UCSD-AML1 (cell line): ENCODE measurements around the gene NECAB2.

ENCODE experiments used
- DNase-seq: peaks from one replicate; lab custom pipeline; 2025; ENCODE audit not compliant: unreplicated experiment; lab: John Stamatoyannopoulos, UW

Gene NECAB2

DNA sequence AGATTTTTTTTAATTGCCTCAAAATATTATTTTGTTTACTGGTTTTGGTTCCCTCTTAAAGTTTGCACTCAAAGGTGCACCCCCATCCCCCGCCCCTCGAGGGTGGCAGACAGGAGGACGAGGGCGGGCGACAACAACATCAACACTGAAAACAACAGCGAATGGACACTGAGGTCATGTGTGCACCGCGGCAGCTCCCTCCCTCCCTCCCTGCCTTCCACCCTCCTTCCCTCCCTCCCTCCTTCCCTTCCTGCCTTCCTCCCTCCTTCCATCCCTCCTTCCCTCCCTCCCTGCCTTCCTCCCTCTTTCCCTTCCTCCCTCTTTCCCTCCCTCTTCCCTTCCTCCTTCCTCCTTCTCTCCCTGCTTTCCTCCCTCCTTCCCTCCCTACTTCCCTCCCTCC is 16.5 kb upstream of the NECAB2 start:
- no peak for DNase-seq

DNA sequence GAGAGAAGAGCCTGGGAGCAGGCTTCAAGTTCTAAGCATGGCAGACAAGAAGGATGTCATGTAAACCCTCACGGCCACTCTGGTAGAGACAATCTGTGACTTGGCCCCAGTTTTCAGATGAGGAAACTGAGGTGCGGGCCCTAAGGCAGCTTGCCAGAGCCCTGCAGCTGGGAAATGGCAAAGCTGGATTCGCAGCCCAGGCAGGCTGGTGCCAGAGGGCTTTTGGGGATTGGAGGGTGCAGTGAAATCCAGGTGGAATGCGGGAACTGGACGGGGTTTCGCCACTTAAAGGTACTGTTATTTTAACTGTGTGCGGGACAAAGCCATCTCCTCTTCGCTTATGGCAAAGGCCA is 15.5 kb upstream of the NECAB2 start:
- no peak for DNase-seq

DNA sequence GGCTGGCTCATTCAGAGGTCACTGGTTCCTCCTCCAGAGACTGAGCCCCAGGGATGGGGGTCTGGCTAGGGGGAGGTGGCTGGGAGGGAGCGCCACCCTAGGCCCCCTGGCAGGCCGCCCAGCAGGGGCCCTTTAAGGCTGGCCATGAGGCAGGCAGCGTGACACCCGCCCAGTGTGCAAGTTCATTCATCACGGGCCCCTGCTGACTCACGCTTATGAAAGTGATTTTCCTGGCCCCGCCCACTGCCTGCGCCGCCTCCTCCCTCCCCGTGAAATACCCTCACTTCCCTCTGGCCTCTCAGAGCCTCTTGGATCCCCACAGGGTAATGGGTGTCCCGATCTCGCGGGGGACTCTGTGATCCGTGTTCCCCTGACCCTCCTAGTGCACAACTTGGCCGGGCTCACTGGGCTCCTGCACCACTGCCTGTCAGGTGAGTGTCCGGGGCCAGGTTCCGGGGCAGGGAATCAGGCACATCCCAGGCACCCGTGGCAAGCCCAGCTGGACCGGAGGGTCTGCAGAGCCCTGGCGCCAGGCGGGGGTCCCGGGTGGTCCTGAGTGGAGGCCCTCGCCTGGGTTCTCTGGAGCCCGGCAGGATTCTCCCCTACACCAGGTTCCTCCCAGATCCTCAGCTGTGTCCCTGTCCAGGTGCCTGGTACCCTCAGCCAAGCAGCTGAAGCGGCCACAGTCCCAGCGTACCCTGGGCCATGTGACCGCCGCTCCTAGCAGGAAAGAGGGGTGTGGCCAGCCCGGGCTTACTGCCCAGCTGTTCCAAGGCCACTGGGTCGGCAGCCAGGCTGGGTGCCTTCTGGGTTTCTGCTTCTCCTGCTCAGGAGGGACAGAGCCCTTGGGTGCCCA is 14.9 kb upstream of the NECAB2 start, which contains the start of gene OSGIN1:
OSGIN1 (plus strand) TSS at position 301 of the 856 bp plus-strand sequence. CDS start 4,432 bp downstream, outside the sequence.
- peak; percentile 86 for DNase-seq

DNA sequence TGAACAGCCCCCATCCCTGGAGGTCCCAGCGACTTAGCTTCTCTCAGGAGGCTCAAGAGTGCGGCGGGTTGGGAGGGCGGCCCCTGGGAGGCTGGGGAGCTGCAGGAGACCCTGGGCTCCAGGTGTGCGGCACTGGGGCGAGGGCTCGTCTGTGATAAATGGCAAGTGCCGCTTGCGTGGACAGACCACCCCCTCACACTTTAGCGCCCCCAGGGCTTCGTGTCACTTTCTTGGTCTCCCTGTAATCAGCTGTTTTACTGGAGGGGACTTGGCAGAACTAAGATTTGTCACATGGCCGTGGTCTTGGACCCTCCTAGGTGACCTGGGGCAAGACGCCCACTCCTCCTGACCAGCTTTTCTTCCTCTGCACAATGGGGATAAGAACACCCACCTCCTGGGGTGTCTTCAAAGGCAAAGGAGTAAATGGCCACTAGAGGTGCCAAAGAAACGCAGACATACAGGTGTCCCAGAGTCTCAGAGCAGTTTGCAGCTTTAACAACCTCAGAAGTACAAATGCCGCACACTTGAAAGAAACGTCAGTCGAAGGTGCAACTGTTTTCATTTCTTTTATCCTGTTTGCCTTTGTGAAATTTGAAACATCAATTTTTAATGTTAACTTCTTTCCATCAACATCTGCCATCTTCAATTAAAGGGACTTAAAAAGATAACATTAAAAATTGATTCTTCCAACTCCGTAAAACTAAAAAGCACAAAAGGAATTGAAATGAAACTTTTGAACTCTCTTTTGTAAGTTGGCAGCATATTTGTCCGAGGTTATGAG is 14.1 kb upstream of the NECAB2 start:
- DNase-seq, result no peak

DNA sequence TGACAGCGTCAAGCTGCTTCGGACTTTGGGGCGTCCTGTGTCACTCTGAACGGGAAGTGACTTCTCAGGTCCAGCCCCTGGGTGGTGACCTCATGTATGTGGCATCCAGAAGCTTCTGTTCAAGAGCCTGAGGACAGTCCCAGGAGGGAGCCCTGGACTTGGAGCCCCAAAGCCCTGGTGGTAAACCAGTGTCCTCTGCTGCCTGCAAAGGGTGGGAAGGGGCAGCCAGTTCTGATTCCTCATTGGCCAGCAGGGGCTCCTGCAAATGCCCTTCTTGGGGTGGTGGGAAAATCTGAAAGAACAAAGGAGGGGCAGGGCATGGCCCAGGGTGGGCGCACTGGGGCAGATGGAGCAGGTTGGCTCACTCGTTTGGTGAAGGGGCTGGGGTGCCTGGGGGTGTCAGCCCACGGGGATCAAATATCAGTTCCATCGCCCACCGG is 13.4 kb upstream of the NECAB2 start:
- no peak for DNase-seq

DNA sequence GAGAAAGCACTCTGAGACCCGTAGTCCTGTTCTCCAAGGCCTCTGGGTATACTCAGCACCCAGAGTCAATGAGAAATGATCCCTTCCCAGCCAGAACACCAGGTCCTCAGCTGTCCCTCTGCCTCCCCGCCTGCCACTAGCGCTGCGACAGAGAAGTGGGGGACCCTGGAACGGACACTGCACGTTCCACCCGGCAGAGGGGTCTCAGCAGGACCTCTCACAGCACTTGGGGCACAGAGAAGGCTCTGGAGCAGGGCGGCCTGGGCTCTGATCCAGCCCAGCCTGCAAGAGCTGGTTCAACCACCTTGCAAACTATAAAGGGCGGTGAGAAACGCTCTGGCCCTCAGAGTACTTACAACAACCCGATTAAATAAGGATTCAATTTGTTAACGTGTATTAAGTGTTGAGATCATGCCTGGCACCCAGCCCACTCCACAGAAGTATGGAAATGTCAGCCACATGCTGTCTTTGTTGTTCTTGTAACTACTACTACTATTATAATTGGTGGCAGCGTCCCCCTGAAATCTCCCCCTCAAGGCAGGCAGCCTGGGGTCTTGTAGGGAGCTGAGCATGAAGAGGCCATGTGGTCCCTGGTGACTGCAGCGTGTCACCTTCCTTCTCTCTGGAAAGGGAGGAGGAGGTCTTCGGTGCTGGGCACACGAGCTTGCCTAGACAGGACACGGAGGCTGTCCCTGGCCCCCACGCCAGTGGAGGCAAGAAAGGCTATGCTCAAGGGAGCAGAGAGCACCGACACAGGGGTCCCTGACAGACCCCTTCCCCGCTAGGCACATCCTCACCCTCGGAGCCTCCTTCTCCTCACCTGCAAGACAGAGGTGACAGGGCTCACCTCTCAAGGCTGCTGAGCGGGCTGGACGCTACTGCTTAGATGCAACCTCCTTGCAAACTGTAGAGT is 12.6 kb upstream of the NECAB2 start:
- DNase-seq, result no peak

DNA sequence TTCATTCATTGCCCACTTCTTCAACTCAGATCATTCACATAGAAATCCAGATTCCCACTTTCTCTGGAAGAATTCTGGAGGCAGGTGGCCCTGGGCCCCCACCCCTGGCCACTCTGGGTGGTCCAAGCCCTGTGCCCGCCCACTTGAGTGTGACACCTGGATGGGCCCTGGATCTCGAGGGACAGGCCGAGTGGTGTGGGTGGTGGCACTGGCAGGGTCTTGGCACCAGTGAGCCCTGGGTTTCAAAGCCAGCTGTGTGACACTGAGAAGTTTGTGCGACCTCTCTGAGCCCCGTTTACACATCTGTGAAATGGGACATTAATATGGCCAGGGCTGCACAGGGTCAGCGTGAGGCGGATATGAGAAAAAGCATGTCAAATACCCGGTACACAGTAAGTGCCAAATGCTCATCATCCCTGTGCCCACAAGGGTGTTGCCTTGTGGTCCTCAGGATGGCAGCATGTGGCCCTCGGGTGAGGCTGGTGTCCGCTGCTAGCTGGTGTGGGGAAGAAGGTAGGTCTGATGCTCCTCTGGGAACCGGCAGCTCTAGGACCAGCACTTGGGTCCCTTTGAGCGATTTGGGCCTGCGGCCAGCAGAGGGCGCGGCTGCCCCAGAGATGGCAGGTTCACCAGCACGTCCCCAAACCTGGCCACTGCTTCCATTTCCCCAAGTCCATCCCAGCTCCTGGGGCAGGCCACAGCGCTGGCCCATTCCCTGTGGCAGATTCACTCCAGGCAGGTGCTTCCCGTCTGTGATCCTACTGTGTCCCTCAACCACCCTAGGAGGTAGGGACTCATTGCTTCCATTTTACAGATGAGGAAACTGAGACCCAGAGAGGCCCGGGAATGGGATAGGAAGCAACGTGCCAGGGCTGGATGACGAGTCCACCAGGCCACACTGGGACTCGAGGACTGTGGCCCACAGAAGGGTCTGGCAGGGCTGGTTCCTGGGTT is 11.4 kb upstream of the NECAB2 start:
- peak; percentile 78 for DNase-seq

DNA sequence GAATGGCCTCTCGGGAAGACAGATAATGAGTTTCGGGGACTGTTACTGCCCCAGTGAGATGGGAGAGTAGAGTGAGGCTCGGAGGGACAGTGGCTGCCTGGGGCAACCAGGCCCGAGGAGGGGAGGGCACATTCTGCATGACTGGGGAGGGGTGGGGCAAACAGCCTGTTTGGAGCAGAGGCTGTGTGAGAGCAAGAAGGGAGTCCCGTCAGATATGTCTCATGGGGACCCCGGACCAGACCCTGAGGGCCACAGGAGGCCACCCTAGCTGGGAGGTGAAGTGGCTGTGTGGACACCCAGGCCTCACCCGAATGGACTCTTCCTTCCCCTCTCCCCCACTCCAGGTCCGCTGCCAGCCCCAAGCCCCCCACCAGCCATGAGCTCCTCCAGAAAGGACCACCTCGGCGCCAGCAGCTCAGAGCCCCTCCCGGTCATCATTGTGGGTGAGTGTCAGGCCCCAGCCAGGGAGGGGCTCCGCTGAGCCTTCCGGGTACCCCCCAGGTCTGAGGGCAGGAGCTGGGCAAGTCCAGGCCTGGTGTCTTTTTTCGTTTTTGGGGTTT is 10.7 kb upstream of the NECAB2 start:
- no peak for DNase-seq

DNA sequence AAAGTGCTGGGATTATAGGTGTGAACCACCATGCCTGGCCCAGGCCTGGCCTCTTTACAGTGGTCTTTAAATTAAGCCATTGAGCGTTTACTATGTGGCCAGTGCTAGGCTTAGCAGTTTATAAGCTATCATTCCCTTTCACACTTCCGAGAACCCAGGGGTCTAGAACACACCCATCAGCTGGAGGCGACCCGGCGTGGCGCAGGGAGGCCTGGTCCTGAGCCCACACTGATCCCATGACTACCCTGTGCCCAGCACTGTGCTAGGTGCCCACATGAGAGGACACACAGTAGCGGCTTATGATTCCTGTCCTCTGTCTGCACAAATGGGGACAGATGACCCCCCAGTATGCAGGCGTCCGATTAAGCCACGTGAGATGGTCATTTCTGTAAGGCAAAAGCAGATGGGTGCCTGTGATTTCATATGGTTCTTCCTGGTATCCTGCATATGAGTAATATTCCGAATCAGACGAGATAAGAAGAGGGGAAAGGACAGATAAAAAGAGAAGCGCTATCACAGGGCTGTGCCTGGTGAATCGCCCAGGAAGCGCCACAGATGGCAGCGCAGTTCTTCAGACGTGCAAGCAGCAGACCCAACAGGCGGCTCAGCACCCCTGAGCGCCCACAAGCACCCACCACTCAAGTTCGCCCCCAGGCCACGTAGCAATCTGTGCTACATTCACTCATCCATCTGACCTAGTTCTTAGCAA is 9.8 kb upstream of the NECAB2 start:
- no peak for DNase-seq

DNA sequence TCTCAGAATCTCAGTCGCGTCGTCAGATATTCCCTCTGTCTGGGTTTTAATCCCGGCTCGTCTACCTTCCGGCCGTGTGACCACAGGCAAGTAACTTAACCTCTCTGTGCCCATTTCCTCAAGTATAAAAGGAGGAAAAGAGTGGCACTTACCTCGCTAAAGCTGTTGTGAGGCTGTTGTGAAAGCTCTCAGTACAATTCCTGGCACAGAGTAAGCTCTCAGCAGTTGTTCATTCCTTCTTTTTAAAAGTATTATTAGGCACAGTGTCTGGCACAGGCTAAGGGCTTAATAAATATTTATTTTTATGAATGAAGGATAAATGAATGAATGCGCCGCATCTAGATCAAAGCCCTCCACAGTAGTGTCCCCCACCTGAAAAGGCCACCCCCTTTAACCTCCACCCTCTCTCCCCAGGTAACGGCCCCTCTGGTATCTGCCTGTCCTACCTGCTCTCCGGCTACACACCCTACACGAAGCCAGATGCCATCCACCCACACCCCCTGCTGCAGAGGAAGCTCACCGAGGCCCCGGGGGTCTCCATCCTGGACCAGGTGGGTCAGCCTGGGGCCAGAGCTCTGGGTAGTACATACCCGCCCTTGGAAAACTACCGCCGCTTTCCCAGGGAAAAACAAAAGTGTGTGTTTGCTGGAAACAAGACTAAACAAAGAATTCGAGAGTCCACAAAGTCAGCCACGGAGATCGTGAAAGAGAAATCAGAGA is 9.0 kb upstream of the NECAB2 start:
- no peak for DNase-seq

DNA sequence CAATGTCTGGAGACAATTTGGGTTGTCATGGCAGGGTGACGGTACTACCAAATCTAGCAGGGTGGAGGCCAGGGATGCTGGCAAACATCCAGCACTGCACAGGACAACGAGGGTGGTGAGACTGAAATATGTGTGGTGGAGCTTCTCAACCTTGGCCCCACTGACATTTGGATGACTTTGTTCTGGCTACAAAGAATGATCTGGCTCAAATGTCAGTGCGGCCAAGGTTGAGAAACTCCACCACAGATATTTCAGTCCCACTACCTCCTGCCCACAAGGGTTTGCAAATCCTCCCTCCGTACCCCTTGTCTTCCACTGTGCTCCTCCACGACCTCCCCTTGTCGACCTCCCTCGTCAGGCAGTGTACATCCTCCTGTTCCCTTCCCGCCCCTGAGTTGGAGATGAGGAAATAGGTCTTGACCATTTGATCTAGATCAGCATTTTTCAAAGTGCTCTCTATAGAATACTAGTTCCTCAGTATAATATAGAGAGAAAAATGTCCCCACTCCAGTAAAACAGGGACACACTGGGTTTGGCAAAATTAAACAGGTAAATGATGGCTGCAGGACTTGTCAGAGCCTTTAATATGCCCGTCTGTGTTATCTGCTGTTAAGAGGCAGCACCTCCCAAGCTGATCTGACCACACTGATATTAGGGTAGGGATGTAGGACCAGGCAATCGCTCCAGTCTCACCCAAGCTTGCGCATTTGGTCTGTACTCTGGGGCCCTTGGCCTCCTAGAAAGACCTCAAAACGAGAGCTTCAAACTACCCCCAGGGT is 8.2 kb upstream of the NECAB2 start:
- no peak for DNase-seq

DNA sequence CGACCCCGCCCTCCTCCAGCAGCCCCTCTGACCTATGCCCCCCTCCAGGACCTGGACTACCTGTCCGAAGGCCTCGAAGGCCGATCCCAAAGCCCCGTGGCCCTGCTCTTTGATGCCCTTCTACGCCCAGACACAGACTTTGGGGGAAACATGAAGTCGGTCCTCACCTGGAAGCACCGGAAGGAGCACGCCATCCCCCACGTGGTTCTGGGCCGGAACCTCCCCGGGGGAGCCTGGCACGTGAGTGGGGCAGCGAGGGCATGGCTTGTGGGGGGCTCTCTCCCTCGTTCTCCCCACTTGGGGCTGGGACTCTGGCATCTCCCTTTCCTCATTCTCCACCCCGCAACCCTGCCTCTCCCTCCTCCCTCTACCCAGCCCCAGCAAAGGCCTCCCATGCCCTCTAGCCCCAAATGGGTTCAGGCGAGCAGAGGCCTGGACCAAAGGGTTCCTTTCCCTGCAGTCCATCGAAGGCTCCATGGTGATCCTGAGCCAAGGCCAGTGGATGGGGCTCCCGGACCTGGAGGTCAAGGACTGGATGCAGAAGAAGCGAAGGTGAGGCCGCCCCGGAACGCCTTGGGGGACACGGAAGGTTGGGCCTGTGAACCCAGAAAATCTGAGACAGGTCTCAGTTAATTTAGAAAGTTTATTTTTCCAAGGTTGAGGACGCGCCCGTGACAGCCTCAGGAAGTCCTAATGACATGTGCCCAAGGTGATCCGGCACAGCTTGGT is 7.4 kb upstream of the NECAB2 start:
- no peak for DNase-seq

DNA sequence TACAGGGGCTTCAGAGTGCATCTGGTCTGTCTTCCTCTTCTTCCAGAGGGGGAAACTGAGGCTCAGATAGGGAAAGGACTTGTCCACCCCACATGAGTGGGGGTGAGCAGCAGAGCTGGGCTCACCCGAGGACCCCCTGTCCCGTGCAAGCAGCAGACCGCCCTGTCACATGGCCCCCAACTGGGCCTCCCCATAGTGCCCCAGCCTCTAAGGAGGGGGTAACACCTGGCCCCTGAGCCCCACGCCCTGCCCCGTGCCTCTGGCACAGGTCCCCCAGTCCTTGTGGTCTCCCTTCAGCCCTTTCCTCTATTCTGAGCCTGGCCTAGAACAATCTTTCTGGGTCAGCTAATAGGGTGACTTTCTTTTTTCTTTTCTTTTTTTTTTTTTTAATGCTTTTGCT is 6.5 kb upstream of the NECAB2 start:
- DNase-seq, result no peak

DNA sequence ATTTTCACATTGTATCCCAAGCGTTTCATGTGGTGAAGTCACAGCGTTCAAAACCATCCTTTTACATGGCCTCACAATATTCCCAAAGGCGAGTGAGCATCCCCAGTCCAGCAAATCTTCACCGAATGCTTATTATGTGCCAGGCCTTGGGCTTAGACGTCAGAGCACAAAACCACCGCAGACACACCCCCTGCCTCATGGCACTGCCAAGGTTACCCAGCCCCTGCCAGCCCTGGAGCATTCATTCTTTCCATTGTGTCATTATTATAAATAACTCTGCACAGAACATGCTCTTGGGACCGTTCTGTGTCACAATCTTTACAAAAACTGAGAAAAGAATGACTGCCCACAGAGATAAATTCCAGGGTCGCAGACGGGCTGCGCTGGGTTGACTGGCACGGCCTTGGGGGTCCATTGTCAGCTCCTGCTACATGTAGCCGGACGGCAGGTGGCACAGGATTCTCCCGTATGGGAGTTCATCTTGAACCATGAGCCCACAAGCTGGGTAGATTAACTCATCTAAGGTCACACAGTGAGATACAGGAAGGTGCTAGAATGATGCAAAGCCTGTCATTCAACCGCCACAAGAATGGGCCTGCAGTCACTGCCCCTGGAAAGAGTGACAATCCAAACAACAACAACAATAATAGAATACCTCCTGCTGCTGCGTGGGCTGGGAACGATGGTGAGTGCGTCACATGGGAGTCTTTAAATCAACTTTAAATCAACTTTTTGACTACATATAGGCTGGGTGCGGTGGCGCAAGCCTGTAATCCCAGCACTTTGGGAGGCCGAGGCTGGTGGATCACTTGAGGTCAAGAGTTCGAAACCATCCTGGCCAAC is 4.5 kb upstream of the NECAB2 start:
- no peak for DNase-seq

DNA sequence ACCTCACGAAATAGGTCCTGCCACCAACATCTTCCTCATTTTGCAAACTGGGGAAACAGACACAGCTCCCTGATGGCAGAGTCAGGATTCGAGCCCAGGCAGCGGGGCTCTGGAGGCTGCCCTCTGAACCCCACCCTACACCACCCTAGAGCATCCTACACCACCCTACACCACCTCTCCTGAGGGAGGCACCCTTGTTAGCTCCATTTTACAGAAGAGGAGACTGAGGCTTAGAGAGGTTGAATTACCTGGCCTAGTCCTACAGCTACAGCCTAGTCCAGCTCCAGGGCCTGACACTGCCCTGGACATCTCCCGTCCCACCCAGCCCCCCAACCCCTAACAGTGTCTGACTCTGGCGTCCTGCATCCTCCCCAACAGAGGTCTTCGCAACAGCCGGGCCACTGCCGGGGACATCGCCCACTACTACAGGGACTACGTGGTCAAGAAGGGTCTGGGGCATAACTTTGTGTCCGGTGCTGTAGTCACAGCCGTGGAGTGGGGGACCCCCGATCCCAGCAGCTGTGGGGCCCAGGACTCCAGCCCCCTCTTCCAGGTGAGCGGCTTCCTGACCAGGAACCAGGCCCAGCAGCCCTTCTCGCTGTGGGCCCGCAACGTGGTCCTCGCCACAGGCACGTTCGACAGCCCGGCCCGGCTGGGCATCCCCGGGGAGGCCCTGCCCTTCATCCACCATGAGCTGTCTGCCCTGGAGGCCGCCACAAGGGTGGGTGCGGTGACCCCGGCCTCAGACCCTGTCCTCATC is 3.2 kb upstream of the NECAB2 start:
- DNase-seq, result no peak
